DND-41 (cell line): ENCODE measurements around the gene CPSF4.

Experiments used
- ATAC-seq: fragments of 200-7000 bp; cut with Tn5 transposase; 3 replicates; pipeline ENCODE4 v1.9.1; 2021; ENCODE audit warnings: low read depth; ENCODE audit not compliant: insufficient read depth
- DNase-seq: peaks from one replicate; pipeline ENCODE4 v3.0.0-alpha.2; 2020
- H2AFZ ChIP-seq: 2 replicates; pipeline ENCODE4 v1.6.0; 2012; ENCODE audit warnings: low read depth, low read length
- H3K27ac ChIP-seq: 2 replicates; pipeline ENCODE4 v1.5.1; 2012; ENCODE audit warnings: low read length, inconsistent platforms
- H3K27me3 ChIP-seq: fragments of 200-600 bp; sonication (generic); 2 replicates; pipeline ENCODE4 v1.6.0; 2012; ENCODE audit warnings: low read length, mild to moderate bottlenecking, inconsistent platforms; ENCODE audit not compliant: insufficient read depth, poor library complexity
- H3K36me3 ChIP-seq: 2 replicates; pipeline ENCODE4 v1.5.1; 2012; ENCODE audit warnings: low read length, inconsistent platforms; ENCODE audit not compliant: insufficient read depth
- H3K4me1 ChIP-seq: 2 replicates; pipeline ENCODE4 v1.5.1; 2012; ENCODE audit warnings: mild to moderate bottlenecking, low read length; ENCODE audit not compliant: insufficient read depth
- H3K4me2 ChIP-seq: 2 replicates; pipeline ENCODE4 v1.6.0; 2012; ENCODE audit warnings: mild to moderate bottlenecking, moderate library complexity, low read length, inconsistent platforms; ENCODE audit not compliant: insufficient read depth
- H3K4me3 ChIP-seq, 2 experiments: fragments of 200-600 bp in 1 of 2; shearing (Covaris generic) in 1 of 2; 2 replicates each; pipeline ENCODE4 v1.5.1; 2012 to 2016; ENCODE audit warnings: inconsistent platforms in 2 of 2, low read length in 2 of 2, mild to moderate bottlenecking in 2 of 2, low read depth in 1 of 2, moderate library complexity in 1 of 2
- H3K79me2 ChIP-seq: 2 replicates; pipeline ENCODE4 v1.6.0; 2012; ENCODE audit warnings: low read length, inconsistent platforms; ENCODE audit not compliant: insufficient read depth
- H3K9ac ChIP-seq: 2 replicates; pipeline ENCODE4 v1.6.0; 2012; ENCODE audit warnings: low read depth, mild to moderate bottlenecking, inconsistent platforms, low read length, moderate library complexity
- H3K9me3 ChIP-seq: 2 replicates; pipeline ENCODE4 v1.5.1; 2012; ENCODE audit warnings: low read length, moderate library complexity, mild to moderate bottlenecking, inconsistent platforms; ENCODE audit not compliant: insufficient read depth, severe bottlenecking
- H4K20me1 ChIP-seq: 2 replicates; pipeline ENCODE4 v1.6.0; 2012; ENCODE audit warnings: low read length; ENCODE audit not compliant: insufficient read depth
- EZH2 ChIP-seq: IDR thresholded peaks from 3 replicates; pipeline ENCODE4 v1.6.1; 2012; ENCODE audit warnings: borderline replicate concordance, low read depth, mild to moderate bottlenecking, moderate library complexity, low read length, inconsistent platforms; ENCODE audit not compliant: severe bottlenecking
- TF ChIP-seq, protein P1 (sequence below): IDR thresholded peaks from 2 replicates; pipeline ENCODE4 v1.5.1; 2012; ENCODE audit warnings: borderline replicate concordance, low read length, moderate library complexity, mild to moderate bottlenecking; ENCODE audit not compliant: poor library complexity, severe bottlenecking; ENCODE audit errors: extremely low read depth

The CPSF4 gene

DNA sequence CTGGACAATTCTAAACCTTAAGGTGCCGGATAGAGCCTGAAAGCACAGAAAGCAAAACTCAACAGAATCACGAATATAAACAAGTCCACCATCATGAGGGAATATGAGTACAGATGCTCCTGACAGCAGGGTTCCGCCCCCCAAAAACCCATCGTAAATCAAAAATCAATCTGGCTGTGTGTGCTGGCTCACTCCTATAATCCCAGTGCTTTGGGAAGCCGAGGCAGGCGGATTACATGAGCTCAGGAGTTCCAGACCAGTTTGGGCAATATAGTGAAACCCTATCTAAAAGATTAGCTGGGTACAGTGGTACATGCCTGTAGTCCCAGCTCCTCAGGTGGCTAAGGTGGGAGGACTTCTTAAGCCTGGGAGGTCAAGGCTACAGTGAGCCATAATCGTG lies 17.8 kb upstream of the CPSF4 start:
- Histone ChIP-seq H3K27me3 (no peaks in the 10 kb centered on the region), H3K4me1 (no peaks in the 10 kb centered on the region), H3K4me3 (no peak overlapping the region), H3K36me3 (peaks cover 91% of the 10 kb centered on the region), H4K20me1 (peaks cover 10% of the 10 kb centered on the region), H3K27ac (no peak overlapping the region), H3K4me2 (no peak overlapping the region), H3K9me3 (no peaks in the 10 kb centered on the region), H2AFZ (no peak overlapping the region), H3K9ac (no peak overlapping the region), H3K79me2 (peaks cover 2% of the 10 kb centered on the region; the same call in 1 of the 2 replicates)
- DNase-seq (no peak), ATAC-seq (no peak)
- no peak for TF ChIP-seq EZH2
- TF ChIP-seq, protein P1, sequence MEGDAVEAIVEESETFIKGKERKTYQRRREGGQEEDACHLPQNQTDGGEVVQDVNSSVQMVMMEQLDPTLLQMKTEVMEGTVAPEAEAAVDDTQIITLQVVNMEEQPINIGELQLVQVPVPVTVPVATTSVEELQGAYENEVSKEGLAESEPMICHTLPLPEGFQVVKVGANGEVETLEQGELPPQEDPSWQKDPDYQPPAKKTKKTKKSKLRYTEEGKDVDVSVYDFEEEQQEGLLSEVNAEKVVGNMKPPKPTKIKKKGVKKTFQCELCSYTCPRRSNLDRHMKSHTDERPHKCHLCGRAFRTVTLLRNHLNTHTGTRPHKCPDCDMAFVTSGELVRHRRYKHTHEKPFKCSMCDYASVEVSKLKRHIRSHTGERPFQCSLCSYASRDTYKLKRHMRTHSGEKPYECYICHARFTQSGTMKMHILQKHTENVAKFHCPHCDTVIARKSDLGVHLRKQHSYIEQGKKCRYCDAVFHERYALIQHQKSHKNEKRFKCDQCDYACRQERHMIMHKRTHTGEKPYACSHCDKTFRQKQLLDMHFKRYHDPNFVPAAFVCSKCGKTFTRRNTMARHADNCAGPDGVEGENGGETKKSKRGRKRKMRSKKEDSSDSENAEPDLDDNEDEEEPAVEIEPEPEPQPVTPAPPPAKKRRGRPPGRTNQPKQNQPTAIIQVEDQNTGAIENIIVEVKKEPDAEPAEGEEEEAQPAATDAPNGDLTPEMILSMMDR: no peak

DNA sequence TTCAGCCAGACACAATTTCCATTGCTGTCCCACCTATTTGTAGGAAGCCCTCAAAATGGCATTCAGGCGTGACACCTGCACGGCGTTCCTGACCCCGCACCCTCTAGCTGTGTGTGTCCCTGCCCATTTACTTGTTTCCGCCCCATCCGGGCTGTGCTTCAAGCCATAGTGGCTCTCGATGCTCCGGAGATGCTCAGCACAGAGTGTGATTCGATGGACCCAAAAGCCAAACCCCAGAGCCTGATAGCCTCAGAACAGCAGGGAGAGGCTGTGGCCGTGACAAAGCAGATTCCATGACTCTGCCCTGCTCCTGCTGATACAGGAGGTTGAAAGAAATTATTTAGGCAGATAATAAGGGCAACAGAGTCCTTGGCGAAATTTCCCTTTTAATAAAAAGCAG lies 16.6 kb upstream of the CPSF4 start:
- H3K4me2 ChIP-seq: no peak overlapping the region
- H4K20me1 ChIP-seq: peaks cover 10% of the 10 kb centered on the region
- H2AFZ ChIP-seq: no peak overlapping the region
- TF ChIP-seq, protein P1: no peak
- TF ChIP-seq EZH2: no peak
- no peaks in the 10 kb centered on the region for H3K27me3 ChIP-seq
- H3K9ac ChIP-seq: no peak overlapping the region
- DNase-seq (no peak), ATAC-seq (no peak)
- no peak overlapping the region for H3K27ac ChIP-seq
- no peak overlapping the region for H3K4me3 ChIP-seq
- peaks cover 2% of the 10 kb centered on the region; the same call in 1 of the 2 replicates for H3K79me2 ChIP-seq
- H3K4me1 ChIP-seq: no peaks in the 10 kb centered on the region
- no peaks in the 10 kb centered on the region for H3K9me3 ChIP-seq
- peaks cover 80% of the 10 kb centered on the region for H3K36me3 ChIP-seq

DNA sequence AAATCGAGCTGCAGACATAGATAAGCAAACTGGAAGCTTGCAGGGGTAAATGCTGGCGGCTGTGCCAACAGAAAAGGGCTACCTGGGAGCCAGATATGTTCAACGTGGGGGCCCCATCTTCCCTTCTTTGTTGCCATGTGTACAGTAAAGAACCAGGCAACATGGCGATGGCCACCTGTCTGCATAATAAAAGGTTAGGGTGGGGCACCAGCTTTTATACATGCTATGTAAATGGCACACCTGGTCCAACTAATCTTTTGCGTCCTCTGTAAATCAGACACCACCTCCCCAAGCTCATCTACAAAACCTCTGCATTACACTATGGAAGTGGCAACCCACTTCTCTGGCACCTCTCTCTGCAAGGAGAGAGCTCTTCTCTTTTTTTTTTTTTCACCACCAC lies 16.1 kb upstream of the CPSF4 start:
- no peak overlapping the region for H3K27ac ChIP-seq
- DNase-seq: no peak
- TF ChIP-seq EZH2: no peak
- TF ChIP-seq, protein P1: no peak

More for the DNA sequence above, 16.1 kb upstream of the CPSF4 start:
- Histone ChIP-seq H4K20me1 (peaks cover 9% of the 10 kb centered on the region), H3K9me3 (no peaks in the 10 kb centered on the region), H3K36me3 (peaks cover 76% of the 10 kb centered on the region), H3K79me2 (peaks cover under 1% of the 10 kb centered on the region; the same call in 1 of the 2 replicates), H3K4me2 (no peak overlapping the region), H3K9ac (no peak overlapping the region), H3K27me3 (no peaks in the 10 kb centered on the region), H3K4me3 (no peak overlapping the region), H2AFZ (no peak overlapping the region), H3K4me1 (no peaks in the 10 kb centered on the region)
- no peak for ATAC-seq
